OCI-LY3 (cell line): ENCODE data around the gene ARHGEF17.

ENCODE experiments used
- H2AFZ ChIP-seq: fragments of 200-600, 300-600 bp; shearing (Covaris generic); 2 replicates; pipeline ENCODE4 v1.6.0; 2014; ENCODE audit warnings: antibody characterized with exemption, low read depth, low read length
- H3K27ac ChIP-seq: fragments of 200-600, 300-600 bp; sonication (generic); 2 replicates; pipeline ENCODE4 v1.5.1; 2014; ENCODE audit warnings: mild to moderate bottlenecking, low read length, moderate library complexity, mixed read lengths
- H3K27me3 ChIP-seq: fragments of 200-600, 300-600 bp; sonication (generic); 2 replicates; pipeline ENCODE4 v1.6.1; 2014; ENCODE audit warnings: low read depth, low read length, mixed read lengths
- H3K36me3 ChIP-seq: fragments of 200-600, 300-600 bp; sonication (generic); replicated peaks from 2 replicates; pipeline ENCODE3; 2014; ENCODE audit warnings: low read depth, low read length, mixed read lengths
- H3K4me1 ChIP-seq: fragments of 300-600, 200-600 bp; sonication (generic); 2 replicates; pipeline ENCODE4 v1.6.1; 2014; ENCODE audit warnings: low read length, mixed read lengths
- H3K4me2 ChIP-seq: fragments of 200-600, 300-600 bp; sonication (generic); 2 replicates; pipeline ENCODE4 v1.6.1; 2014; ENCODE audit warnings: low read length, mixed read lengths
- H3K4me3 ChIP-seq: fragments of 300-600, 200-600 bp; sonication (generic); 2 replicates; pipeline ENCODE4 v1.5.1; 2014; ENCODE audit warnings: antibody characterized with exemption, mild to moderate bottlenecking, low read length, moderate library complexity
- H3K79me2 ChIP-seq: fragments of 300-600, 200-600 bp; shearing (Covaris generic); 2 replicates; pipeline ENCODE4 v1.6.1; 2014; ENCODE audit warnings: mild to moderate bottlenecking, low read length, mixed read lengths
- H3K9ac ChIP-seq: fragments of 300-600, 200-600 bp; shearing (Covaris generic); 2 replicates; pipeline ENCODE4 v1.6.0; 2014; ENCODE audit warnings: mild to moderate bottlenecking, low read length, moderate library complexity
- H3K9me3 ChIP-seq: fragments of 200-600, 300-600 bp; shearing (Covaris generic); 2 replicates; pipeline ENCODE4 v1.6.1; 2014; ENCODE audit warnings: low read length, mixed read lengths; ENCODE audit not compliant: insufficient read depth
- H4K20me1 ChIP-seq: fragments of 200-600, 300-600 bp; sonication (generic); 2 replicates; pipeline ENCODE4 v1.6.1; 2016; ENCODE audit warnings: low read length, mixed read lengths; ENCODE audit not compliant: insufficient read depth
- EZH2phosphoT487 ChIP-seq: fragments of 200-600 bp; shearing (Covaris generic); IDR thresholded peaks from 2 replicates; pipeline ENCODE4 v1.6.1; 2018; ENCODE audit warnings: antibody characterized with exemption, mixed run types, low read depth
- TF ChIP-seq, protein P1 (sequence below): fragments of 200-600, 300-600 bp; sonication (generic); IDR thresholded peaks from 2 replicates; pipeline ENCODE4 v1.5.1; 2014; ENCODE audit warnings: antibody characterized with exemption, low read length, low read depth

Gene ARHGEF17

DNA sequence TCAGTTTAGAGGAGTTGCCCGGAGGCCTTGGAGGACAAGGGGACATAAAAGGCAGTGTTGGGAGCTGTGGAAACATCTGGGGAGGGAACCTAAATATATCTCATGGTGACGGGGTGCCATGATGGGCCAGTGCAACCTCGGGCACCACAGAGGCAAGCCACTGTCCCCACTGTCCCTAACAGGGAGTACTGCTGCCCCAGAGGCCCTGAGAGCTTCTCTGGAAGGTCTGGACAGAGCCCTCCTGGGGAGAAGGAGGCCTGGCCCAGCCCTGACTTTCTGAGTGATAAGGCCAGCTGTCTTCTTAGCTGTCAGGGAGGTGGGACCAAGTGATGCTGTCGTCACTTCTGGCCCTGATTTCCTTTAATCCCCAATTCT lies 41.4 kb upstream of the ARHGEF17 start:
- Histone ChIP-seq H3K27ac (no peak overlapping the region), H3K27me3 (no peaks in the 10 kb centered on the region)

DNA sequence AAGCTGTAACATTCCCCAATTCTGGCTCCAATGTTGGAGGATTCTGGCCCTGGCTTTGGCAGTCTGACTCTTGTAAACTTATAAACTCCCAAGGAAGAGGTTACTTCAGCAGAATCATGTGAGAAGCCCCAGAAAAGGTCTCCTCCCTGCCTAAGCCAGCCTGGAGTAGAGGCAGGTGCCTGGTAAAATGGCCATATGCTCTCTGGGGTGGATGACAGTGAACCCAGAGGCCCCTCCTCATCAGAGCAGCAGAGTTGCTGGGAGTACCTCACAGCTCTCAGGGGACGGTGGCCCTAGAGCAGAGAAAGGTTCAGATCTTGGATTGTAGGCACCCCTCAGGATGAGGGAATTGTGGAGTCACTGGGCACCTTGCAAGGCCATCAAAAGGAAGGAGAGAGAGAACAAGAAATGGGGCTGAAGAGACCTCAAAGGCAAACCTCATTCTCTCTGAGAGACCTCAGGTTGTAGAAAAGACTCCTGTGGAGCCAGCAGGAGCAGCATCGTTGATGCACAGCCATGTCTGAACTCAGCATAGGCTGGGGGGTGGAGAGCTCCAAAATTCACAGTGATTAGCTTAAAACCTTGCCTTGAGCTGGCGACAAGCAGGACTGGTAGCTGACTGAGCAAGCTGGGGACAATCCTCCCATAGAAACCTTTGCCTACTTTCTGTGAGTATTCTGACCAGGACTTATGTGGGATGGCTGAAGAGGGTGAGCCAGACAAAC lies 40.8 kb upstream of the ARHGEF17 start:
- no peaks in the 10 kb centered on the region for H3K9me3 ChIP-seq
- H3K9ac ChIP-seq, result no peak overlapping the region; the same call in 1 of the 2 replicates
- peaks cover 36% of the 10 kb centered on the region for H3K79me2 ChIP-seq
- H2AFZ ChIP-seq, result no peak overlapping the region
- H3K27me3 ChIP-seq, result no peaks in the 10 kb centered on the region
- peaks cover under 1% of the 10 kb centered on the region for H3K36me3 ChIP-seq
- H3K4me2 ChIP-seq, result peak overlapping the region; percentile 89; the same call in 1 of the 2 replicates
- H4K20me1 ChIP-seq, result no peaks in the 10 kb centered on the region
- peaks cover 61% of the 10 kb centered on the region for H3K4me1 ChIP-seq
- no peak overlapping the region for H3K27ac ChIP-seq
- no peak for TF ChIP-seq EZH2phosphoT487
- TF ChIP-seq, protein P1, sequence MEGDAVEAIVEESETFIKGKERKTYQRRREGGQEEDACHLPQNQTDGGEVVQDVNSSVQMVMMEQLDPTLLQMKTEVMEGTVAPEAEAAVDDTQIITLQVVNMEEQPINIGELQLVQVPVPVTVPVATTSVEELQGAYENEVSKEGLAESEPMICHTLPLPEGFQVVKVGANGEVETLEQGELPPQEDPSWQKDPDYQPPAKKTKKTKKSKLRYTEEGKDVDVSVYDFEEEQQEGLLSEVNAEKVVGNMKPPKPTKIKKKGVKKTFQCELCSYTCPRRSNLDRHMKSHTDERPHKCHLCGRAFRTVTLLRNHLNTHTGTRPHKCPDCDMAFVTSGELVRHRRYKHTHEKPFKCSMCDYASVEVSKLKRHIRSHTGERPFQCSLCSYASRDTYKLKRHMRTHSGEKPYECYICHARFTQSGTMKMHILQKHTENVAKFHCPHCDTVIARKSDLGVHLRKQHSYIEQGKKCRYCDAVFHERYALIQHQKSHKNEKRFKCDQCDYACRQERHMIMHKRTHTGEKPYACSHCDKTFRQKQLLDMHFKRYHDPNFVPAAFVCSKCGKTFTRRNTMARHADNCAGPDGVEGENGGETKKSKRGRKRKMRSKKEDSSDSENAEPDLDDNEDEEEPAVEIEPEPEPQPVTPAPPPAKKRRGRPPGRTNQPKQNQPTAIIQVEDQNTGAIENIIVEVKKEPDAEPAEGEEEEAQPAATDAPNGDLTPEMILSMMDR, result no peak
- H3K4me3 ChIP-seq, result no peak overlapping the region

More for the DNA sequence above, 41.4 kb upstream of the ARHGEF17 start:
- Histone ChIP-seq H3K36me3 (no peaks in the 10 kb centered on the region), H3K9me3 (no peaks in the 10 kb centered on the region), H3K79me2 (peaks cover 29% of the 10 kb centered on the region), H4K20me1 (no peaks in the 10 kb centered on the region), H2AFZ (no peak overlapping the region), H3K9ac (no peak overlapping the region), H3K4me3 (no peak overlapping the region), H3K4me2 (no peak overlapping the region), H3K4me1 (peaks cover 57% of the 10 kb centered on the region)
- TF ChIP-seq, protein P1, result no peak
- TF ChIP-seq EZH2phosphoT487, result no peak

DNA sequence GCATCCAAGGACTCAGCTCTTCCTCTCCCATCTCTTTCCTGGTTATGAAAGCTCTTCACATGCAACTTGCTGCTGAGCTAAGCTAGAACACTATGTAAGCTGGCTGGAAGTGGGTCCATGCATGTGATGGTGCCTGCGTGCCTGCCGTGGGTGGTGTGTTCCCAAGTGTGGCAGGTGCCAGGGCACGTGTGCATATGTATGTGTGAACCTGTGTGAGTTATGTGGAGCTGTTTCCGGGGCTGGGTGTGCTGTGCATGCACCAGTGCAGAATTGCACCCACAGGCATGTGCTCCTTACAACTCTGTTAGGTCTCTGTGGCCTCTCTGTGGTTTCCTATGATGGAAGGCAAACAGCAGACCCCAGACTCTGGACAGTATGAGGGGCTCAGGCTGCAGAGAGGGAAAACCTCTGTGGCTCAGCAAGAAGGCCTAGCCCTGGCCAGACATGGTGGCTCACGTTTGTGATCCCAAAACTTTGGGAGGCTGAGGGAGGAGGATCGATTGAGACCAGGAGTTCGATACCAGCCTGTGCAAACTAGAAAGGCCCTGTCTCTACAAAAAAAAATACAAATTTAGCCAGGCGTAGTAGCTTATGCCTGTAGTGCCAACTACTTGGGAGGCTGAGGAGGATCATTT lies 40.1 kb upstream of the ARHGEF17 start:
- Histone ChIP-seq H3K4me2 (peak overlapping the region; percentile 89; the same call in 1 of the 2 replicates), H3K9me3 (no peaks in the 10 kb centered on the region), H3K36me3 (peaks cover 2% of the 10 kb centered on the region), H3K27ac (no peak overlapping the region), H3K4me1 (peaks cover 61% of the 10 kb centered on the region), H3K79me2 (peaks cover 43% of the 10 kb centered on the region), H3K27me3 (no peaks in the 10 kb centered on the region), H4K20me1 (no peaks in the 10 kb centered on the region), H2AFZ (no peak overlapping the region), H3K9ac (no peak overlapping the region), H3K4me3 (no peak overlapping the region)
- TF ChIP-seq, protein P1, result no peak
- TF ChIP-seq EZH2phosphoT487, result no peak

DNA sequence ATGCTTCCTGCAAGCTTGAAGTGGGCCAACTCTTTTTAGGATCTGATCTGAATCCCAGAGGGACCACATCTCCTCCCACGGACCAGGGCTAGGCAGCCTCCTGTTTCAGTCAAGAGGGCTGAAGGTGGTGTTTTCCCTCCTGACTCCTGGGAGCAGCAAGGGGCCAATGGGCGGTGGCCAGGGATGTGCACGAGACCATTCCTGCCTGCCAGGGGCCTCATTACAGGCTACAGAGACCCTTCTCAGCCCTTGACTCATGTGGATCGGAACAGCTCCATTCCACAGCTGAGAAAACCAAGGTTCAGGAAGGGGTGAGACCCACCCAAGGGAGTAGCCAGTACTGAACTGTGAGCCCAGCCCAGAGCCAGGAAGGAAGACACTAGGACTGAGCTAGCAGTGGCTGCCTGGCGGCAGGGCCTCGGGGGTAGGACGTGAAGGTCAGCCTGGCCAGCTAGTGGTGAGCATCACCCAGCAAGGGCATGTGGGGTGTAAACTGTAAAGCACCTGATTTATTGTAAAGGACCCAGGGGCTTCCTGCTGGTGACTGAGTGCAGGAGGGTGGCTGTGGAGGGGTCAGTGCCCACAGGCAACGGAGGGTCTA lies 39.3 kb upstream of the ARHGEF17 start:
- Histone ChIP-seq H3K4me2 (peak overlapping the region; percentile 89), H4K20me1 (no peaks in the 10 kb centered on the region), H3K36me3 (peaks cover 9% of the 10 kb centered on the region), H3K79me2 (peaks cover 50% of the 10 kb centered on the region), H3K4me1 (peaks cover 63% of the 10 kb centered on the region), H3K9ac (peak overlapping the region; percentile 92), H3K9me3 (no peaks in the 10 kb centered on the region), H2AFZ (no peak overlapping the region), H3K4me3 (peak overlapping the region; percentile 86), H3K27me3 (no peaks in the 10 kb centered on the region), H3K27ac (peak overlapping the region; percentile 94; the same call in 1 of the 2 replicates)
- TF ChIP-seq EZH2phosphoT487, result no peak
- TF ChIP-seq, protein P1, result no peak
